ENCODE results near the gene NLK. TPM values are rescaled to one million over a fixed set of nuclear protein-coding genes. Genes with fewer than 3 reads are reported as not detected.

NLK gene
- total and polyA plus RNA-seq, 2 donors: 18.8 to 23.5 TPM

DNA sequence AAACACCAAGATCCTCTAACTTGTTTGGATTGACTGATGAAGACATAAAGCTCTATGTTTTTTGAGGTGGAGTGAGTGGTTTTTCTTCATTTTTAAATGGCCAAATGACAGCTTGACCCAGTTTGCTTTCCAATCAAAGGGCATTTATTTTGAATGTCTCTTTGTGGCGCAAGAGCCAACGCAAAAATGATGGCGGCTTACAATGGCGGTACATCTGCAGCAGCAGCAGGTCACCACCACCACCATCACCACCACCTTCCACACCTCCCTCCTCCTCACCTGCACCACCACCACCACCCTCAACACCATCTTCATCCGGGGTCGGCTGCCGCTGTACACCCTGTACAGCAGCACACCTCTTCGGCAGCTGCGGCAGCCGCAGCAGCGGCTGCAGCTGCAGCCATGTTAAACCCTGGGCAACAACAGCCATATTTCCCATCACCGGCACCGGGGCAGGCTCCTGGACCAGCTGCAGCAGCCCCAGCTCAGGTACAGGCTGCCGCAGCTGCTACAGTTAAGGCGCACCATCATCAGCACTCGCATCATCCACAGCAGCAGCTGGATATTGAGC is 329 bp downstream of the NLK start:
- DNase-seq (ENCODE audit: low read depth in 6 of 9, low spot score in 9 of 9): no peak
- no peak overlapping the region for H3K27ac ChIP-seq (ENCODE audit: low read depth in 1 of 2, low read length in 1 of 2)
- WGBS: 98% methylated on average over 16 of the region's 16 CpGs
- peak overlapping the region in 1 of 2 donors; percentile 90 for H3K4me3 ChIP-seq (ENCODE audit: low read length in 2 of 2)
- H3K27me3 ChIP-seq (ENCODE audit: control insufficient read depth in 2 of 2, insufficient read depth in 1 of 2, low read length in 1 of 2): no peaks in the 10 kb centered on the region
- H3K4me1 ChIP-seq (ENCODE audit: control insufficient read depth in 2 of 2, insufficient read depth in 2 of 2, low read length in 2 of 2): peaks cover 20 to 24% of the 10 kb centered on the region in 2 donors
- H3K36me3 ChIP-seq (ENCODE audit: control insufficient read depth in 2 of 2, insufficient read depth in 2 of 2, low read length in 1 of 2): peaks cover 0 to 3% of the 10 kb centered on the region in 2 donors
- H3K9me3 ChIP-seq (ENCODE audit: control insufficient read depth in 2 of 2, insufficient read depth in 1 of 2, low read length in 1 of 2): no peaks in the 10 kb centered on the region

DNA sequence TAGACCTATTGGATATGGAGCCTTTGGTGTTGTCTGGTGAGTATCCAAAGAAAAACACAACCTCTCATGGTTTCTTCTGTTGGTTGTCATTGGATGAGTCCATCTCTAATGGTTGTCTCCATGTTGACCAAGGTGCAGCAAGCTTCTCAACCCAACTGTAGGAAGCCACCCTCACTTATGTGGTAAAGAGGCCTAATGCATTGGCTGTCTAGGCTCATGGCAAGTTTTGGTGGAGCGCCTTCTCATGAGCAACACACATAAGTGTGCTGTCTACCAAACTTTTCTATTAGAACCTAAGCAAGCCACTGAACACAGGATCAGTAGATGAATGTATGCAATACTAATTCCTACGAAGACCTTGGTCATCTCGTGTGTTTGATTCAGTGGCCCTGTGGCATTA is 819 bp downstream of the NLK start:
- no peaks in the 10 kb centered on the region for H3K27me3 ChIP-seq (ENCODE audit: control insufficient read depth in 2 of 2, insufficient read depth in 1 of 2, low read length in 1 of 2)
- peaks cover 20 to 24% of the 10 kb centered on the region in 2 donors for H3K4me1 ChIP-seq (ENCODE audit: control insufficient read depth in 2 of 2, insufficient read depth in 2 of 2, low read length in 2 of 2)
- DNase-seq (ENCODE audit: low read depth in 6 of 9, low spot score in 9 of 9): no peak
- 98% methylated on average over 3 of the region's 3 CpGs for WGBS
- H3K9me3 ChIP-seq (ENCODE audit: control insufficient read depth in 2 of 2, insufficient read depth in 1 of 2, low read length in 1 of 2): no peaks in the 10 kb centered on the region
- H3K36me3 ChIP-seq (ENCODE audit: control insufficient read depth in 2 of 2, insufficient read depth in 2 of 2, low read length in 1 of 2): peaks cover 0 to 3% of the 10 kb centered on the region in 2 donors
- no peak overlapping the region for H3K4me3 ChIP-seq (ENCODE audit: low read length in 2 of 2)
- H3K27ac ChIP-seq (ENCODE audit: low read depth in 1 of 2, low read length in 1 of 2): no peak overlapping the region

DNA sequence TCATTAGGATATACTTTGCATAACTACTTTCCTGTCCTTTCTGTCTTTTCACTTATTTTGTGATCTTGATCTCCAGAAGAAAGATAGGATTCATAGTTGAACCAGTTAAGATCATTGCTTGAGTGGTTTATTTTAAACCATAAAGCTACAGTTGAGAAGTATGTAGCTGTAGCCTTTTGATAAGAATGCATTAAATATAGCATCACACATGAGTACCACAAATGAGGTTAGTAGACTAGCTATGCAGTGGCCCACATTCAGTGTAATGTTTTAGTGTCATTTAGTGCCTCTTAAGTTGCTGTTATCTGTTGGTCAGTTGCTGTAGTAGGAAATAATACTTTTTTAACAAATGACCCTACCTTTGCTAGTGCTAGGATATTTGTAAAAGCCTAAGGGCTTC is 1.3 kb downstream of the NLK start:
- H3K9me3 ChIP-seq (ENCODE audit: control insufficient read depth in 2 of 2, insufficient read depth in 1 of 2, low read length in 1 of 2): no peaks in the 10 kb centered on the region
- peaks cover 0 to 3% of the 10 kb centered on the region in 2 donors for H3K36me3 ChIP-seq (ENCODE audit: control insufficient read depth in 2 of 2, insufficient read depth in 2 of 2, low read length in 1 of 2)
- no peaks in the 10 kb centered on the region for H3K27me3 ChIP-seq (ENCODE audit: control insufficient read depth in 2 of 2, insufficient read depth in 1 of 2, low read length in 1 of 2)
- DNase-seq (ENCODE audit: low read depth in 6 of 9, low spot score in 9 of 9): no peak
- H3K4me1 ChIP-seq (ENCODE audit: control insufficient read depth in 2 of 2, insufficient read depth in 2 of 2, low read length in 2 of 2): peaks cover 20 to 24% of the 10 kb centered on the region in 2 donors
- H3K27ac ChIP-seq (ENCODE audit: low read depth in 1 of 2, low read length in 1 of 2): no peak overlapping the region
- no peak overlapping the region for H3K4me3 ChIP-seq (ENCODE audit: low read length in 2 of 2)

DNA sequence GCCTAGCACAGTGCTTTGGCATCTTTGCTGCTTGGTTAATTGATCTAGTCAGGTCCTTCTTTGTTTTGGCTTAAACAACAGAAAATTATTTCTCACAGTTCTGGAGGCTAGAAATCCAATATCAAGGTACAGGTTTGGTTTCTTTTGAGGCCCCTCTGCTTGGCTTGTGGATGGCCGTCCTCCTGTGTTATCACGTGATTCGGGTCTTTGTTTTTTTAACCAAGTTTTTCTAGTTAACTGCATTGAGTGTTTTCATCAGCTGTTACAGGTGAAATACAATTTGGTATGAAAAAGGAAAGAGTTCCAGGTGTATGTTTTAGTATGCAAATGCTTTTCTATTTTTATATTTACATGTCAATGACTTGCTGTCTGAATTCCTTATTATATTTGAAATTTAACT is 2.8 kb downstream of the NLK start:
- Histone ChIP-seq H3K9me3 (ENCODE audit: control insufficient read depth in 2 of 2, insufficient read depth in 1 of 2, low read length in 1 of 2) (no peaks in the 10 kb centered on the region), H3K27me3 (ENCODE audit: control insufficient read depth in 2 of 2, insufficient read depth in 1 of 2, low read length in 1 of 2) (no peaks in the 10 kb centered on the region), H3K4me1 (ENCODE audit: control insufficient read depth in 2 of 2, insufficient read depth in 2 of 2, low read length in 2 of 2) (peaks cover 20 to 26% of the 10 kb centered on the region in 2 donors), H3K36me3 (ENCODE audit: control insufficient read depth in 2 of 2, insufficient read depth in 2 of 2, low read length in 1 of 2) (peaks cover 0 to 3% of the 10 kb centered on the region in 2 donors), H3K4me3 (ENCODE audit: low read length in 2 of 2) (no peak overlapping the region), H3K27ac (ENCODE audit: low read depth in 1 of 2, low read length in 1 of 2) (no peak overlapping the region)
- no peak for DNase-seq (ENCODE audit: low read depth in 6 of 9, low spot score in 9 of 9)
- 91% methylated on average over 3 of the region's 3 CpGs for WGBS

DNA sequence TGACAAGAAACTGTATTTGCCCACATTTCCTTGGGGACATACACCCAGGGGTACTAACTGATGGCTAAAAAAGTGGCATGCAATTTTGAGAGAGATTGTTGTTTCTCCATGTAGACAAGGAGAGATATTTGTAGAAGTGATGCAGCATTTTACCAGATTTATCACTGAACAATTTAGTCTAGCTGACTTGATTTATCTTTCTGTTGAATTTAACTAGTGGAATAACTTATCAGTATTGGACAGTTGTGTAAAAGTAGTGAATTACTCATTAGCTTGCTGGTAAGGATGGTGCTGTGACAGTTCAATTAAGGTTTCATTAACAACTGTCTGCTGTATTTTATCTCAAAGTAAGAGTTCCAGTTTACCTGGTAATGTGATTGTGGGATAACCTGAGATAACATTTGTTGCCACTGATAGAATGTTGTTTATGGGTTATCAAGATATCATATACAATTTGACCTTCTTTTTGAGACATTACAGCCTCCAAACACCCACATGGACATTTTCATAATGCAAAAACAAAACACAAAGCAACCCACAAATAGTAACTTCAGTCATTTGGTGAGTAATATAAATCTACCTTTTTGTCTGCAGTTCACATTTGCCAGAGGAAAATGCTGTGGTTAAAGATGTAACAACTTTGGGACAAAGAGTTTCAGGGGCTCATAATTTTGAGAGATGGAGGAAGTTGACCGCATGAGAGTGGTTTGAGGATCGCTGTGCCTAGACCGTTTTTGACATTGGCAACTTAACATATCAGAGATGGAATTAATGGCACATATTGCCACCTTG is 3.8 kb downstream of the NLK start:
- no peaks in the 10 kb centered on the region for H3K9me3 ChIP-seq (ENCODE audit: control insufficient read depth in 2 of 2, insufficient read depth in 1 of 2, low read length in 1 of 2)
- no peak overlapping the region for H3K27ac ChIP-seq (ENCODE audit: low read depth in 1 of 2, low read length in 1 of 2)
- 28% methylated on average over 3 of the region's 3 CpGs for WGBS
- H3K27me3 ChIP-seq (ENCODE audit: control insufficient read depth in 2 of 2, insufficient read depth in 1 of 2, low read length in 1 of 2): no peaks in the 10 kb centered on the region
- DNase-seq (ENCODE audit: low read depth in 6 of 9, low spot score in 9 of 9): no peak
- H3K4me3 ChIP-seq (ENCODE audit: low read length in 2 of 2): no peak overlapping the region
- H3K4me1 ChIP-seq (ENCODE audit: control insufficient read depth in 2 of 2, insufficient read depth in 2 of 2, low read length in 2 of 2): peaks cover 20 to 26% of the 10 kb centered on the region in 2 donors
- H3K36me3 ChIP-seq (ENCODE audit: control insufficient read depth in 2 of 2, insufficient read depth in 2 of 2, low read length in 1 of 2): peaks cover 0 to 3% of the 10 kb centered on the region in 2 donors

DNA sequence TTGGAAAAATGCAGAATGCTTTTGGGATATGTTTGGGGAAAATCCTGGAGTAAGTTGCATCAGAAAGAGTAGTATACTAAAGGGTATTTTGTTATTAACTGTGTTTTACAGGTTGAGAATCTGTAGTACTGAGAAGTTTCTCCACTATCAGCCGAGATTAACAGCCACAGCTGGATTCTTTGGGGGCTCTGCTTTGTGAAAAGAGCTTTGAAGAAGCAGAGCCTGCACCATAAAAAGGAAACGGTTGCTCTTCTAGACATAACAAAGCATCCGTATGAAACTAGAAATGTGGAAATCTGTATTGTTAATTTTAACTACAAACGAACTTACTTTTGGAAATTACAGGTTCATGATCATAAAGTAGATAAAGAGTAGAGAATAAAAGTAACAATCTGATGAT is 5.3 kb downstream of the NLK start:
- 5% methylated on average over 4 of the region's 4 CpGs for WGBS
- peak in 6 of 9 donors; percentile 21 to 84 (median 42) for DNase-seq (ENCODE audit: low read depth in 6 of 9, low spot score in 9 of 9)

DNA sequence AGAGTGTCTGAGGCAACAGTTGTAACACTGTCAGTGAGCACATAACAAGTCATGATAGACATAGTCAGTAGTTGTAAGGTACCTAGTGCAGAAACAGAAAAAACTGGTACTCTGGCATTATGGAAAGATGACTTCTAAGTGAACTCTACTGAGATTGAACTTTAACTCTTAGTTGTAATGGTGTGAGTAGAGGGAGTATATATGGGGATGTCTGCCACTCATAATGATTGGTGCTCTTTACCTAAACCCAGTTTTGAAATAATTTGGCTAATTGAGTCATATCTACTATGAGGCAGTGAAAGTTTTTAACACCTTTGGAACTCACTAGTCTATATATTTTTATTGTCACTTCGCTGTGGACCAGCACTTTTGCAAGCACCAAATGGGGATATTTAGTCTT is 6.6 kb downstream of the NLK start:
- H3K9me3 ChIP-seq (ENCODE audit: control insufficient read depth in 2 of 2, insufficient read depth in 1 of 2, low read length in 1 of 2): no peaks in the 10 kb centered on the region
- peaks cover 0 to 3% of the 10 kb centered on the region in 2 donors for H3K36me3 ChIP-seq (ENCODE audit: control insufficient read depth in 2 of 2, insufficient read depth in 2 of 2, low read length in 1 of 2)
- 98% methylated on average over 1 of the region's 1 CpG for WGBS
- no peak overlapping the region for H3K4me3 ChIP-seq (ENCODE audit: low read length in 2 of 2)
- DNase-seq (ENCODE audit: low read depth in 6 of 9, low spot score in 9 of 9): no peak
- H3K4me1 ChIP-seq (ENCODE audit: control insufficient read depth in 2 of 2, insufficient read depth in 2 of 2, low read length in 2 of 2): peaks cover 6 to 12% of the 10 kb centered on the region in 2 donors
- no peaks in the 10 kb centered on the region for H3K27me3 ChIP-seq (ENCODE audit: control insufficient read depth in 2 of 2, insufficient read depth in 1 of 2, low read length in 1 of 2)
- no peak overlapping the region for H3K27ac ChIP-seq (ENCODE audit: low read depth in 1 of 2, low read length in 1 of 2)

More for the DNA sequence above, 5.3 kb downstream of the NLK start:
- H3K9me3 ChIP-seq (ENCODE audit: control insufficient read depth in 2 of 2, insufficient read depth in 1 of 2, low read length in 1 of 2): no peaks in the 10 kb centered on the region
- H3K36me3 ChIP-seq (ENCODE audit: control insufficient read depth in 2 of 2, insufficient read depth in 2 of 2, low read length in 1 of 2): peaks cover 0 to 3% of the 10 kb centered on the region in 2 donors
- no peak overlapping the region for H3K4me3 ChIP-seq (ENCODE audit: low read length in 2 of 2)
- H3K4me1 ChIP-seq (ENCODE audit: control insufficient read depth in 2 of 2, insufficient read depth in 2 of 2, low read length in 2 of 2): peaks cover 13 to 19% of the 10 kb centered on the region in 2 donors
- peak overlapping the region in 1 of 2 donors; percentile 0 for H3K27ac ChIP-seq (ENCODE audit: low read depth in 1 of 2, low read length in 1 of 2)
- H3K27me3 ChIP-seq (ENCODE audit: control insufficient read depth in 2 of 2, insufficient read depth in 1 of 2, low read length in 1 of 2): no peaks in the 10 kb centered on the region

DNA sequence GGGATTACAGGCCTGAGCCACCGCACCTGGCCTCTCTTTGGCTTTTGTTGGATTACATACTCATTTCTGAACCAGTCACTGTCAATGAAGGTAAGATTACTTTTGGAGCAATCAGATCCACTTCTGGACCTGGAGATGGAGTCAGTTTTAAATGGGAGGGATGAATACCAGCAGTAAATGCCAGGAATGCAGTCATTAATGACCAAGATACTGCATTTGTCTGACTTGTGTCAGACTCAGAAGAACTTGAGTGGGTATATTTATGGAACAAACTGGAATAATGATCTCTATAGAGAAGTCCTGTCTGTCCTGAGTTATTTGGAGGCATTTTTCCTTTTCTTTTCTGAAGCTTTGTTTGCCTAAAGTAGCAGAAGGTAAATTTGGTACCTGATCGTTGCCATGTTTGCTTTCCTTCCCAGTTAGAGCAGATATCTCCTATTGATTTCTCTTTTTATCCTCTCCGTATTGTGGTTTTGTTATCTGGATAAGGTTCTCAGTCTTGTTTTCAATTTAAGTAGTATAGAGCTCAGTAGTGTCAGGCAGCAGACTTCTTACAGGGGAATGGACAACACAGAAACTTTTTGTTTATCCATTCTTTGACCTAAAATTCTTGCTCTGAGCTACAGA is 10.7 kb downstream of the NLK start:
- Histone ChIP-seq H3K4me3 (ENCODE audit: low read length in 2 of 2) (no peak overlapping the region), H3K27ac (ENCODE audit: low read depth in 1 of 2, low read length in 1 of 2) (no peak overlapping the region), H3K4me1 (ENCODE audit: control insufficient read depth in 2 of 2, insufficient read depth in 2 of 2, low read length in 2 of 2) (peaks cover 0 to 5% of the 10 kb centered on the region in 2 donors), H3K27me3 (ENCODE audit: control insufficient read depth in 2 of 2, insufficient read depth in 1 of 2, low read length in 1 of 2) (no peaks in the 10 kb centered on the region), H3K36me3 (ENCODE audit: control insufficient read depth in 2 of 2, insufficient read depth in 2 of 2, low read length in 1 of 2) (no peaks in the 10 kb centered on the region), H3K9me3 (ENCODE audit: control insufficient read depth in 2 of 2, insufficient read depth in 1 of 2, low read length in 1 of 2) (no peaks in the 10 kb centered on the region)
- WGBS: 95% methylated on average over 3 of the region's 3 CpGs
- DNase-seq (ENCODE audit: low read depth in 6 of 9, low spot score in 9 of 9): no peak

DNA sequence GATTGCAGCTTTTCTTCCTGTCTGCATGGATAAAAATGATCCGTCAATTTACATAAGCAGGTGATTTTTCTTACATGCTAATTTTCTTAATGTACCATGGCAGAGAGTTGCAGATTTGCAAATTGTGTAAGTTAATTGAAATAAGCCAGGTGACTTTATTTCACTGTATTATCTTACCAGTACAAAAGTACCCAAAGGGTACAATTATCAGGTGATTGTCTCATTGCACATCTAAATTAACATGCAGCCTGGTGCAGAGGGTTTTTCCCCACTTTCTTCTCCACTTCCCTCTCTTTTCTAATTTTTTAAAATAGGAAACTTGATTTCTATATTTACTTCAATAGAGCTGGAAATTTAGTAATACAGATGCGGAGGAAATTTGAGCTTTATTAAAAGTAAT is 11.2 kb downstream of the NLK start:
- no peak for DNase-seq (ENCODE audit: low read depth in 6 of 9, low spot score in 9 of 9)
- Histone ChIP-seq H3K9me3 (ENCODE audit: control insufficient read depth in 2 of 2, insufficient read depth in 1 of 2, low read length in 1 of 2) (no peaks in the 10 kb centered on the region), H3K36me3 (ENCODE audit: control insufficient read depth in 2 of 2, insufficient read depth in 2 of 2, low read length in 1 of 2) (no peaks in the 10 kb centered on the region), H3K27me3 (ENCODE audit: control insufficient read depth in 2 of 2, insufficient read depth in 1 of 2, low read length in 1 of 2) (no peaks in the 10 kb centered on the region), H3K4me3 (ENCODE audit: low read length in 2 of 2) (no peak overlapping the region), H3K4me1 (ENCODE audit: control insufficient read depth in 2 of 2, insufficient read depth in 2 of 2, low read length in 2 of 2) (peaks cover 0 to 4% of the 10 kb centered on the region in 2 donors), H3K27ac (ENCODE audit: low read depth in 1 of 2, low read length in 1 of 2) (no peak overlapping the region)
- 95% methylated on average over 2 of the region's 2 CpGs for WGBS

Measured in thymus (tissue), 11 donors.